ENCODE data around the gene CRLF3. TPM values are rescaled to one million over a fixed set of nuclear protein-coding genes. Genes with fewer than 3 reads are reported as not detected.
"Not testable (repeated sequence)": the region's sequence is repeated elsewhere in the genome, so short reads cannot be mapped to it uniquely, and the experiment has no call there.

The CRLF3 gene
- total RNA-seq, 1 donor from 2014 or later = 55.9 TPM

DNA sequence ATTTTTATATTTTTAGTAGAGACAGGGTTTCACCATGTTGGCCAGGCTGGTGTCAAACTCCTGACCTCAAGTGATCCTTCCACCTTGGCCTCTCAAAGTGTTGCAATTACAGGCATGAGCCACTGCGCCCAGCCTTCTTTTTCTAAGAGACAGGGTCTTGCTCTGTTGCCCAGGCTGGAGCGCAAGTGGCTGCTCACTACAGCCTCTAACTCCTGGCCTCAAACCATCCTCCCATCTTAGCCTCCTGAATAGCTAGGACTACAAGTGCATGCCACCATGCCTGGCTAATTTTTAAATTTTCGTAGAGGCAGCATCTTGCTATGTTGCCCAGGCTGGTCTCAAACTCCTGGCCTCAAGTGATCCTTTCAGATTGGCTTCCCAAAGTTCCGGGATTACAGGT, 76.9 kb downstream of the CRLF3 start:
- intact Hi-C loops (cut with micrococcal nuclease) = not testable (repeated sequence)

DNA sequence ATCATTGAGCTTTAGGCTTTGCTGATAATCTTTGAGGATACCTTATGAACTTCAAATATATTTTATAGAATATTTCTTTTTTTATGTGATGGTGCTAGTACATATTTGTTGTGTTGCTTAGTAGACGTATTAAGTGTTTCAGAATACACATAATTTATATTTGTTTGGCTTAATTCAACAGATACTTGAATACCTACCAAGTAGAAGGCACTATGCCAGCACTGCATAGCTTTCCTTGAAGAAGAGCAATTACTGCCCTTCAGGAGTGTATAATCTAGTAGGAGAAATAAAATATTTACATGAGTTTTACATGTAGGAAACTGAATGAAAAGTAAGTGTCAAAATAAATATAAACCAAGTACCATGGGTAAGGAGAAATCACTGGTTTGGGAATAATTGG, 81.8 kb downstream of the CRLF3 start:
- intact Hi-C loops (cut with micrococcal nuclease) = not testable (repeated sequence)

DNA sequence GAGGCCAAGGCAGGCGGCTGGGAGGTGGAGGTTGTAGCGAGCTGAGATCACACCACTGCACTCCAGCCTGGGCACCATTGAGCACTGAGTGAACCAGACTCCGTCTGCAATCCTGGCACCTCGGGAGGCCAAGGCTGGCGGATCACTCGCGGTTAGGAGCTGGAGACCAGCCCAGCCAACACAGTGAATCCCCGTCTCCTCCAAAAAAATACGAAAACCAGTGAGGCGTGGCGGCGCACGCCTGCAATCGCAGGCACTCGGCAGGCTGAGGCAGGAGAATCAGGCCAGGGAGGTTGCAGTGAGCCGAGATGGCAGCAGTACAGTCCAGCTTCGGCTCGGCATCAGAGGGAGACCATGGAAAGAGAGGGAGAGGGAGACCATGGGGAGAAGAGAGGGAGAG, 88.1 kb downstream of the CRLF3 start:
- intact Hi-C loops (cut with micrococcal nuclease) = not testable (repeated sequence)

DNA sequence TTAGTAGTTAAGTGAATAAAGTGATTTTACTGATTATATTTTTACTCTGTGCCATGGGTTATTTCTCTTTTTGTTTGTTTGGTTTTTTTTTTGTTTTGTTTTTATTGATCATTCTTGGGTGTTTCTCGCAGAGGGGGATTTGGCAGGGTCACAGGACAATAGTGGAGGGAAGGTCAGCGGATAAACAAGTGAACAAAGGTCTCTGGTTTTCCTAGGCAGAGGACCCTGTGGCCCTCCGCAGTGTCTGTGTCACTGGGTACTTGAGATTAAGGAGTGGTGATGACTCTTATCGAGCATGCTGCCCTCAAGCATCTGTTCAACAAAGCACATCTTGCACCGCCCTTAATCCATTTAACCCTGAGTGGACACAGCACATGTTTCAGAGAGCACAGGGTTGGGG, 88.8 kb downstream of the CRLF3 start:
- intact Hi-C loops (cut with micrococcal nuclease) = not testable (repeated sequence)

DNA sequence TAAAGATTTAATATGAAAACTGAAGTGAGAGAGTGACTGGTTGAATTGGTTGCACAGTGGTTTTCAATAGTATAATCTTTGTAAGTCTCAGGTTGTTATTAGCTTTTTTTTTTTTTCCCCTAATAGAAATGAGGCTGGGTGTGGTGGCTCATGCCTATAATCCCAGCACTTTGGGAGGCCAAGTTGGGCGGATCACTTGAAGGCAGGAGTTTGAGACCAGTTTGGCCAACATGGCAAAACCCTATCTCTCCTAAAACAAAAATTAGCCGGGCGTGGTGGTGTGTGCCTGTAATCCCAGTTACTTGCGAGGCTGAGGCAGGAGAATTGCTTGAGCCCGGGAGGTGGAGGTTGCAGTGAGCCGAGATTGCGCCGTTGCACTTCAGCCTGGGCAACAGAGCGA, 89.3 kb downstream of the CRLF3 start:
- intact Hi-C loops (cut with micrococcal nuclease) = not testable (repeated sequence)

DNA sequence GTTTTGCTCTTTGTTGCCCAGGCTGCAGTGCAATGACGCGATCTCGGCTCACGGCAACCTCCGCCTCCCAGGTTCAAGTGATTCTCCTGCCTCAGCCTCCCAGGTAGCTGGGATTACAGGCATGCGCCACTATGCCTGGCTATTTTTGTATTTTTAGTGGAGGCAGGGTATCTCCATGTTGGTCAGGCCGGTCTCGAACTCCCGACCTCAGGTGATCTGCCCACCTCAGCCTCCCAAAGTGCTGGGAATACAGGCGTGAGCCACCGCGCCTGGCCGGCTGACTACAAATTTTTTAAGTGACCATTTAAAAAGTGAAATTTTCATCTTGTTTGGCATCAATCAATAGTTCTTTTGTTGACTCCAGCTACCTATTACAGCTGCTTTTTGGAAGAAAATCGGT, 90.3 kb downstream of the CRLF3 start:
- intact Hi-C loops (cut with micrococcal nuclease) = loop anchor here (5.0 kb wide), 1 partner anchor 88 kb away; the partner anchor contains the start of gene CRLF3

Other genes starting within 250 kb of the CRLF3 start
- 28.0 and 29.0 TPM in 2 replicates for gene ATAD5, start 7.3 kb upstream of the CRLF3 start, total RNA-seq
- 15.4 and 17.7 TPM in 2 replicates for gene TEFM, start 81.5 kb upstream of the CRLF3 start, total RNA-seq
- 0.91 and 1.3 TPM in 2 replicates for gene ADAP2, start 97.3 kb upstream of the CRLF3 start, total RNA-seq
- 9.0 and 10.6 TPM in 2 replicates for gene RNF135, start 146.3 kb upstream of the CRLF3 start, total RNA-seq